HepG2 (cell line): ENCODE results near the gene ARTN. TPM values are rescaled to one million over a fixed set of nuclear protein-coding genes. Genes with fewer than 3 reads are reported as not detected.

Source experiments
- ARID3A ChIP-seq: IDR thresholded peaks from 2 replicates; pipeline ENCODE4 v1.6.1; 2012; ENCODE audit warnings: low read depth, low read length, improper control_type of control experiment
- E2F2 ChIP-seq: sonication (generic); formaldehyde crosslinking; IDR thresholded peaks from 2 replicates; pipeline ENCODE4 v1.4.0; 2020; ENCODE audit warnings: missing genetic modification reagents, borderline replicate concordance
- EHMT2 ChIP-seq: fragments of 200-600 bp; sonication (generic); IDR thresholded peaks from 2 replicates; pipeline ENCODE4 v1.7.0; 2017; ENCODE audit warnings: antibody characterized with exemption, low read depth, low read length, borderline replicate concordance
- ERF ChIP-seq: IDR thresholded peaks from 2 replicates; pipeline ENCODE4 v1.6.1; 2018; ENCODE audit warnings: missing biosample characterization, missing genetic modification reagents
- GZF1 ChIP-seq: sonication (generic); formaldehyde crosslinking; IDR thresholded peaks from 2 replicates; pipeline ENCODE4 v1.5.1; 2020; ENCODE audit warnings: mild to moderate bottlenecking, missing genetic modification reagents
- IKZF1 ChIP-seq: fragments of 450-650 bp; IDR thresholded peaks from 2 replicates; pipeline ENCODE4 v1.7.1; 2016
- JUNB ChIP-seq: sonication (generic); formaldehyde crosslinking; IDR thresholded peaks from 2 replicates; pipeline ENCODE4 v1.8.0; 2022; ENCODE audit warnings: missing genetic modification reagents, mild to moderate bottlenecking, borderline replicate concordance
- MYNN ChIP-seq: sonication (generic); formaldehyde crosslinking; IDR thresholded peaks from 2 replicates; pipeline ENCODE4 v1.4.0; 2020; ENCODE audit warnings: mild to moderate bottlenecking, low read depth, missing genetic modification reagents
- NKX3-1 ChIP-seq: sonication (generic); formaldehyde crosslinking; IDR thresholded peaks from 2 replicates; pipeline ENCODE4 v1.5.0; 2020; ENCODE audit warnings: missing genetic modification reagents
- PAF1 ChIP-seq: IDR thresholded peaks from 2 replicates; pipeline ENCODE4 v1.6.1; 2016; ENCODE audit warnings: missing genetic modification reagents, missing compliant biosample characterization
- ZFP36 ChIP-seq: fragments of 150-350 bp; IDR thresholded peaks from 2 replicates; pipeline ENCODE4 v1.6.1; 2018; ENCODE audit warnings: borderline replicate concordance, low read length, low read depth; ENCODE audit not compliant: partially characterized antibody
- ZMYM3 ChIP-seq: sonication (generic); formaldehyde crosslinking; IDR thresholded peaks from 2 replicates; pipeline ENCODE4 v1.5.1; 2020; ENCODE audit warnings: mild to moderate bottlenecking, missing genetic modification reagents
- ZNF570 ChIP-seq: sonication (generic); formaldehyde crosslinking; IDR thresholded peaks from 2 replicates; pipeline ENCODE4 v1.4.0; 2020; ENCODE audit warnings: mild to moderate bottlenecking, missing genetic modification reagents, borderline replicate concordance
- ZNF598 ChIP-seq: sonication (generic); formaldehyde crosslinking; IDR thresholded peaks from 2 replicates; pipeline ENCODE4 v1.5.1; 2020; ENCODE audit warnings: mild to moderate bottlenecking, missing genetic modification reagents, borderline replicate concordance
- polyA plus RNA-seq, 8 experiments: library from polyadenylated mRNA; depleted of rRNA in 3 of 8; stranded (reverse) in 7 of 8; unstranded in 1 of 8; fragments of >200 nt; fragmentation: Illumina TruSeq in 4 of 8; extraction: Trizol in 4 of 8; gene quantifications; 2 replicates each; pipeline versions ENCODE4 v1.2.1 to v1.2.3, GENCODE V29; 2011 to 2016; ENCODE audit warnings: low read depth in 4 of 8, missing spikeins in 1 of 8, mixed read lengths in 1 of 8; ENCODE audit not compliant: insufficient read depth in 1 of 8
- total RNA-seq, 5 experiments: library from RNA; depleted of rRNA; stranded (reverse); fragments of >200 nt; fragmentation: Illumina TruSeq; extraction: Trizol; gene quantifications; 2 replicates each; pipeline ENCODE4 v1.2.3, GENCODE V29; 2016; ENCODE audit warnings: low read depth in 1 of 5
- TF ChIP-seq, protein P1 (sequence below): sonication (generic); formaldehyde crosslinking; IDR thresholded peaks from 2 replicates; pipeline ENCODE4 v1.4.0; 2020; ENCODE audit warnings: missing genetic modification reagents, borderline replicate concordance
- TF ChIP-seq, protein P2 (sequence below): sonication (generic); formaldehyde crosslinking; IDR thresholded peaks from 2 replicates; pipeline ENCODE4 v1.8.0; 2022; ENCODE audit warnings: missing genetic modification reagents, mild to moderate bottlenecking, inconsistent platforms, borderline replicate concordance
- TF ChIP-seq, protein P3 (sequence below): sonication (generic); formaldehyde crosslinking; IDR thresholded peaks from 2 replicates; pipeline ENCODE4 v1.4.0; 2020; ENCODE audit warnings: missing genetic modification reagents, mild to moderate bottlenecking, borderline replicate concordance

The ARTN gene
- total and polyA plus RNA-seq, 2 of the 13 experiments (the other 11 are each of a cell fraction or from before 2014, with no cell fraction given), result 0.11 to 0.62 TPM

- TF ChIP-seq, protein P1, sequence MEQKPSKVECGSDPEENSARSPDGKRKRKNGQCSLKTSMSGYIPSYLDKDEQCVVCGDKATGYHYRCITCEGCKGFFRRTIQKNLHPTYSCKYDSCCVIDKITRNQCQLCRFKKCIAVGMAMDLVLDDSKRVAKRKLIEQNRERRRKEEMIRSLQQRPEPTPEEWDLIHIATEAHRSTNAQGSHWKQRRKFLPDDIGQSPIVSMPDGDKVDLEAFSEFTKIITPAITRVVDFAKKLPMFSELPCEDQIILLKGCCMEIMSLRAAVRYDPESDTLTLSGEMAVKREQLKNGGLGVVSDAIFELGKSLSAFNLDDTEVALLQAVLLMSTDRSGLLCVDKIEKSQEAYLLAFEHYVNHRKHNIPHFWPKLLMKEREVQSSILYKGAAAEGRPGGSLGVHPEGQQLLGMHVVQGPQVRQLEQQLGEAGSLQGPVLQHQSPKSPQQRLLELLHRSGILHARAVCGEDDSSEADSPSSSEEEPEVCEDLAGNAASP (CRISPR knock-in tag), result peak; percentile 62
- TF ChIP-seq NKX3-1 (CRISPR knock-in tag) (no peak), ERF (CRISPR knock-in tag) (peak; percentile 96), ZFP36 (no peak), EHMT2 (no peak), E2F2 (CRISPR knock-in tag) (no peak), JUNB (CRISPR knock-in tag) (no peak), GZF1 (CRISPR knock-in tag) (peak; percentile 74; the same call in 1 of the 2 replicates), ZNF598 (CRISPR knock-in tag) (peak; percentile 78; the same call in 1 of the 2 replicates), MYNN (CRISPR knock-in tag) (no peak), ARID3A (no peak), IKZF1 (no peak), ZNF570 (CRISPR knock-in tag) (no peak; the same call in 1 of the 2 replicates), ZMYM3 (peak; percentile 50; the same call in 1 of the 2 replicates), PAF1 (no peak)
- TF ChIP-seq, protein P2, sequence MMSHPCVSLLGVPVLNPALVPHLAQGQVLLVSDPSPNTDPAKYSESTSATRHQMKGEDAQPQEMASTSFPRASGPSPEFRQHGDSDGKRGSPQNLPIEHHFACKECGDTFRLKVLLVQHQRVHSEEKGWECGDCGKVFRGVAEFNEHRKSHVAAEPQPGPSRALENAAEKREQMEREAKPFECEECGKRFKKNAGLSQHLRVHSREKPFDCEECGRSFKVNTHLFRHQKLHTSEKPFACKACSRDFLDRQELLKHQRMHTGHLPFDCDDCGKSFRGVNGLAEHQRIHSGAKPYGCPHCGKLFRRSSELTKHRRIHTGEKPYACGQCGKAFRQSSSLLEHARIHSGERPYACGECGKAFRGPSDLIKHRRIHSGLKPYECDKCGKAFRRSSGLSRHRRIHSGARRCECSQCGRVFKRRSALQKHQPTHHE (CRISPR knock-in tag), result 0 out of 2 replicates have a peak, but pooled peaks have one; percentile 48
- TF ChIP-seq, protein P3, sequence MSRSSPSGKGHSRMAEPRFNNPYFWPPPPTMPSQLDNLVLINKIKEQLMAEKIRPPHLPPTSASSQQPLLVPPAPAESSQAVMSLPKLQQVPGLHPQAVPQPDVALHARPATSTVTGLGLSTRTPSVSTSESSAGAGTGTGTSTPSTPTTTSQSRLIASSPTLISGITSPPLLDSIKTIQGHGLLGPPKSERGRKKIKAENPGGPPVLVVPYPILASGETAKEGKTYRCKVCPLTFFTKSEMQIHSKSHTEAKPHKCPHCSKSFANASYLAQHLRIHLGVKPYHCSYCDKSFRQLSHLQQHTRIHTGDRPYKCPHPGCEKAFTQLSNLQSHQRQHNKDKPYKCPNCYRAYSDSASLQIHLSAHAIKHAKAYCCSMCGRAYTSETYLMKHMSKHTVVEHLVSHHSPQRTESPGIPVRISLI (CRISPR knock-in tag), result no peak
Observed at GRCh38 chr1:43946236-43947060, 12.8 kb downstream of the ARTN start, which contains the start of gene IPO13 (continued).
